ENCODE measurements around the gene EPAS1. TPM values are rescaled to one million over a fixed set of nuclear protein-coding genes. Genes with fewer than 3 reads are reported as not detected.

EPAS1 gene
- total RNA-seq, 1 donor from 2014 or later = 0.15 TPM

GRCh38 chr2:46260305-46260704, 36.9 kb upstream of the EPAS1 start:
- H4K20me1 ChIP-seq (ENCODE audit: low read depth) = no peaks in the 10 kb centered on the region
- TF ChIP-seq CTCF (IDR thresholded peaks at IDR 0.05) = no peak
- TF ChIP-seq EZH2phosphoT487 (IDR thresholded peaks at IDR 0.05) = no peak
- no peak for TF ChIP-seq EZH2 (IDR thresholded peaks at IDR 0.05)
- no peak overlapping the region for H3K27ac ChIP-seq
- H3K27ac Mint-ChIP-seq = no peak overlapping the region
- H2AFZ ChIP-seq (replicated peaks) = no peak overlapping the region
- no peak overlapping the region for H3K4me2 ChIP-seq
- H3K4me1 Mint-ChIP-seq = no peaks in the 10 kb centered on the region
- H3K79me2 ChIP-seq (ENCODE audit: low read depth) = no peaks in the 10 kb centered on the region
- peaks cover 5% of the 10 kb centered on the region for H3K27me3 Mint-ChIP-seq (ENCODE audit: insufficient read depth, low read depth)
- no peak overlapping the region for H3K9ac ChIP-seq
- H3K36me3 ChIP-seq = no peaks in the 10 kb centered on the region
- no peaks in the 10 kb centered on the region for H3K4me1 ChIP-seq
- H3K4me3 Mint-ChIP-seq = no peak overlapping the region
- H3K27me3 ChIP-seq = no peaks in the 10 kb centered on the region
- no peak overlapping the region for H3K4me3 ChIP-seq
- no peaks in the 10 kb centered on the region for H3K9me3 ChIP-seq (ENCODE audit: low read depth)
- H3K9me3 Mint-ChIP-seq = no peaks in the 10 kb centered on the region
- no peaks in the 10 kb centered on the region for H3F3A ChIP-seq (ENCODE audit: low read depth)
- H3K36me3 Mint-ChIP-seq = no peaks in the 10 kb centered on the region
- no peak for DNase-seq (ENCODE audit: low spot score)

DNA sequence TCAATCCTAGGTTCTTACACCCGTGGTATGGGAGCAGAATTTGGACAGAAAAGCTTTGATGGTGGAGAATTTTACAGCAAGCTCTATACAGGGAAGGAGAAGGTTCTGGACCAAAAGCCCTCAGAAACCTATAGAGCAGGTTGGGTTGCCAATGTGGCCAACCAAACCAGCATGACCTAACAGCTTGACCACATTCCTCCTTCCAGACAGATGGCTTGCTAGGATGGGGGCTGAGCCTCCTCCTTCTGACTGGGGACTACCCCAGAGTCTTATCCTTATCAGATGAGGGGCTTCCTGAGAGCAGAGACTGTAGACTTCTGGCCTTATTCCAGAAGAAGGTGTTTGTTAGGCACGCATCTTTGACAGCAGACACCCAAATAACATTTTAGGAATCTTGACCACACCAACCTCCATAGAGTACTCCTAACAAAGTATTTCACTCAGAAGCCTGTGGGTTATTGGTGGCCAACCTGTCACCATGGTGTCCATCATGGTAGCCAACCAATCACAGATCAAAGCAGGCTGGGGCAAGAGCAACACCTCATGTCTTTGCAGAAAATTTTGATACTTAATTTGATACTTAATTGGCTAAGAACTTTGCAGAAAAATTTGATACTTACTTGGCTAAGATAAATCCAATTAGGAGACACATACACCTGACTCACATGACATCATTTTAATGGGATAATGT, 34.8 kb upstream of the EPAS1 start:
- Mint-ChIP-seq H3K4me1 (no peaks in the 10 kb centered on the region), H3K27ac (no peak overlapping the region), H3K27me3 (ENCODE audit: insufficient read depth, low read depth) (peaks cover 5% of the 10 kb centered on the region), H3K36me3 (no peaks in the 10 kb centered on the region), H3K9me3 (no peaks in the 10 kb centered on the region), H3K4me3 (no peak overlapping the region)
- H4K20me1 ChIP-seq (ENCODE audit: low read depth) = no peaks in the 10 kb centered on the region
- no peak overlapping the region for H3K4me2 ChIP-seq
- H3K79me2 ChIP-seq (ENCODE audit: low read depth) = no peaks in the 10 kb centered on the region
- no peaks in the 10 kb centered on the region for H3K9me3 ChIP-seq (ENCODE audit: low read depth)
- TF ChIP-seq EZH2phosphoT487 (IDR thresholded peaks at IDR 0.05) (no peak), EZH2 (IDR thresholded peaks at IDR 0.05) (no peak), CTCF (IDR thresholded peaks at IDR 0.05) (no peak)
- no peak overlapping the region for H3K4me3 ChIP-seq
- H3K4me1 ChIP-seq = no peaks in the 10 kb centered on the region
- no peak for DNase-seq (ENCODE audit: low spot score)
- no peaks in the 10 kb centered on the region for H3K36me3 ChIP-seq
- no peaks in the 10 kb centered on the region for H3K27me3 ChIP-seq
- no peak overlapping the region for H2AFZ ChIP-seq (replicated peaks)
- H3F3A ChIP-seq (ENCODE audit: low read depth) = no peaks in the 10 kb centered on the region
- no peak overlapping the region for H3K27ac ChIP-seq
- H3K9ac ChIP-seq = no peak overlapping the region

DNA sequence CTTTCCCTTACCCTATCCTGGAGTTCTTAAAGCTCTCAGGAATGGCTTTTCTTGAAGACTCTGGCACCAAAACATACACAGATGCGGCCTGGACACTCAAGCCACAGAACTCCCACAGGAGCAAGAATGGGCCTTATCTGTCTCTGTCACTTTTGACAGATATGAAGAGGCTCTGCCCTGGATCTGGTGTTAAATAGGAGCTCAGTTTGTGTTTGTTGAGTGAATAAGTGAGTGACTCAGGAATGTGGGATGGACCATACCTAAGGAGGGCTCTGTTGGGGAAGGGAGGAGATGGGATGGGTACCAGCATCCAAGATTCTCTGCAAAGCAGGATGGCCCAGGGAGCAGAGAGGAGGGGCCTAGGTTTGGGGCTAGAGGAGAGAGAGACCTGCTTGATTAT, 33.9 kb upstream of the EPAS1 start:
- peaks cover 5% of the 10 kb centered on the region for H3K27me3 Mint-ChIP-seq (ENCODE audit: insufficient read depth, low read depth)
- H3K9me3 Mint-ChIP-seq = no peaks in the 10 kb centered on the region

More for the DNA sequence above, 33.9 kb upstream of the EPAS1 start:
- H3K27me3 ChIP-seq = no peaks in the 10 kb centered on the region
- no peak overlapping the region for H3K9ac ChIP-seq
- DNase-seq (ENCODE audit: low spot score) = no peak
- H3K36me3 ChIP-seq = no peaks in the 10 kb centered on the region
- no peak overlapping the region for H3K27ac Mint-ChIP-seq
- no peaks in the 10 kb centered on the region for H3K4me1 Mint-ChIP-seq
- no peaks in the 10 kb centered on the region for H3K9me3 ChIP-seq (ENCODE audit: low read depth)
- H2AFZ ChIP-seq (replicated peaks) = no peak overlapping the region
- H3K4me2 ChIP-seq = no peak overlapping the region
- no peak overlapping the region for H3K4me3 ChIP-seq
- TF ChIP-seq EZH2phosphoT487 (IDR thresholded peaks at IDR 0.05) = no peak
- no peak for TF ChIP-seq EZH2 (IDR thresholded peaks at IDR 0.05)
- no peak for TF ChIP-seq CTCF (IDR thresholded peaks at IDR 0.05)
- no peaks in the 10 kb centered on the region for H4K20me1 ChIP-seq (ENCODE audit: low read depth)
- H3K4me1 ChIP-seq = no peaks in the 10 kb centered on the region
- H3F3A ChIP-seq (ENCODE audit: low read depth) = no peaks in the 10 kb centered on the region
- no peak overlapping the region for H3K4me3 Mint-ChIP-seq
- H3K36me3 Mint-ChIP-seq = no peaks in the 10 kb centered on the region
- no peaks in the 10 kb centered on the region for H3K79me2 ChIP-seq (ENCODE audit: low read depth)
- H3K27ac ChIP-seq = no peak overlapping the region
